GM18861 (cell line): ENCODE measurements around the gene SCML1.
A peak's percentile ranks its signal among the peaks of the same experiment; 100 is the strongest.

Experiments used
- ATAC-seq: cut with Tn5 transposase; IDR thresholded peaks from one replicate; pipeline ENCODE4 v1.9.1; 2021; ENCODE audit not compliant: unreplicated experiment

Gene SCML1, protein sequence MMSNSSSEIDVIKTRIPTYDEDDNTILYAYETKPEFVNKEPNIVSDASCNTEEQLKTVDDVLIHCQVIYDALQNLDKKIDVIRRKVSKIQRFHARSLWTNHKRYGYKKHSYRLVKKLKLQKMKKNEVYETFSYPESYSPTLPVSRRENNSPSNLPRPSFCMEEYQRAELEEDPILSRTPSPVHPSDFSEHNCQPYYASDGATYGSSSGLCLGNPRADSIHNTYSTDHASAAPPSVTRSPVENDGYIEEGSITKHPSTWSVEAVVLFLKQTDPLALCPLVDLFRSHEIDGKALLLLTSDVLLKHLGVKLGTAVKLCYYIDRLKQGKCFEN

DNA sequence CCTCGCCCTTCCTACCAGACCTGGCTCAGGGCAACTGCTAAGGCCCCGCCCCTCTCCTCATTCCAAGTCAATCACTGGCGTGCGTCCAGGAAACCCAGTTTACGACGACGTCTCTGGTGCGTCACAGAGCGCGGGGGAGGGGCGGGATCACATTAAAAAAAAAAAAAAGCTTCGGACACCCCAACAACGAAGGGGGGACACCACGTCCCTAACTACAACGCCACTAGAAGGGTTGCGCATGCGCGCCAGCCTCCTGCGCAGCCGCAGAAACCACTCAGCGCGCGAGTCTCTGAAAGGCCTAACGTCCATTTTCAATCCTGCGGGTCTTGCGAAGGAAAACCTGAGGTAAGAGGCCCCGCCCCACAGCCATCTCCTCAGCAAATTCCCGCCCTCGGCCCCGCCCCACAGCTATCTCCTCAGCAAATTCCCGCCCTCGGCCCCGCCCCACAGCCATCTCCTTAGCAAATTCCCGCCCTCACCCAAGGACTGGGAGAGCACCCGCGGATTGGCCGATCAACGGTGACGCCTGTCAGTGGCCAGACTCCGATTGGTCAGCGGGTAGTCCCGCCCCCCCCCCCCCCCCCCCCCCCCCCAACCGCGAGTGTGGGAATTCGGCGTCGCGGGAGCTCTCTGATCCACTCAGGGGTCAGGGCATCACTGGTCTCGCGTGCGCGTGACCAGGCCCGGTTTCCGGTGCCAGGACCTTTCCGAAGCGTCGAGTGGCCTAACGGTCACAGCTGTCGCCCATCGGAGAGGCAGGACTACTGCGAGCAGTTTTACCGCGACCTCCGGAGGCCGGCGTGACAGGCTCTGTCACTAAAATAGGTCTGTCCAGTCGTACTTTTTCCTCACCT is at the start of gene SCML1:
Gene SCML1 (plus strand): TSS at position 638 of the 854 bp plus-strand sequence. CDS start 6,694 bp downstream, outside the sequence.
- ATAC-seq: peak; percentile 63

DNA sequence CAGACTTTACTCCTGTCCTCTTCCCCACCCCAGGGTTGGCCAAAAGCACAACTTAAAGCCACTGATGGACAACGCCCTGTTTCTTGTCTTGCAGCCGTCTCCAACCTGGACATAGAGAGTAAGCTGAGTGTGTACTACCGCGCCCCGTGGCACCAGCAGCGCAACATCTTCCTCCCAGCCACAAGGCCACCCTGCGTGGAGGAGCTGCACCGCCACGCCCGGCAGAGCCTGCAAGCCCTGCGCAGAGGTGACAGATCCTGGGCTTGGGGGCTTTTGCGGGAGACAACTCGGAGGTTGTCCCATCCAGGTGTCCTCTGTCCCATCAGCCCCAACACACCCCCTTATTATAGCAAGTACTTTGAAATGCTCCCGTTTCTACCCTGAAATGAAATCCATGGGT is 49.6 kb upstream of the SCML1 start:
- ATAC-seq: no peak

DNA sequence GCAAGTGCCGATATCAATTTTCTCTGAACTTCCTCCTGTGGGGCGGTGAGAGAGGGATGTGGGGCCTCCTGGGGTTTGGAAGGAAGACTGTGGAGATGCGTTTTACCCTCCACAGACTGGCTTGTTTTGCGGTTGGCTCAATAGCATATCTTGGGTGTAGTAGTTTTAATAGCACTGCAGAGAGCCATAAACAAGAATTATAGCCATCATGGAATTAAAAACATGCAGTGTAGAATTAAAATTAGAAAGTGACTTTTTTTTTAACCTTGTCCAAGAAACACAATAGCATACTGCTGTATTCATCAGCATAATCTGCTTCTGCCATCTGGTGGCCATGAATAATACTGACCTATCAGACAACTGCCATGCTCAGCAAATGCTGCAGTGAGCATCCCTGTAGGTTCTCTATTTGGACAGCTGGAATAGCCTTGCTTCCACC is 47.3 kb upstream of the SCML1 start:
- peak; percentile 82 for ATAC-seq

DNA sequence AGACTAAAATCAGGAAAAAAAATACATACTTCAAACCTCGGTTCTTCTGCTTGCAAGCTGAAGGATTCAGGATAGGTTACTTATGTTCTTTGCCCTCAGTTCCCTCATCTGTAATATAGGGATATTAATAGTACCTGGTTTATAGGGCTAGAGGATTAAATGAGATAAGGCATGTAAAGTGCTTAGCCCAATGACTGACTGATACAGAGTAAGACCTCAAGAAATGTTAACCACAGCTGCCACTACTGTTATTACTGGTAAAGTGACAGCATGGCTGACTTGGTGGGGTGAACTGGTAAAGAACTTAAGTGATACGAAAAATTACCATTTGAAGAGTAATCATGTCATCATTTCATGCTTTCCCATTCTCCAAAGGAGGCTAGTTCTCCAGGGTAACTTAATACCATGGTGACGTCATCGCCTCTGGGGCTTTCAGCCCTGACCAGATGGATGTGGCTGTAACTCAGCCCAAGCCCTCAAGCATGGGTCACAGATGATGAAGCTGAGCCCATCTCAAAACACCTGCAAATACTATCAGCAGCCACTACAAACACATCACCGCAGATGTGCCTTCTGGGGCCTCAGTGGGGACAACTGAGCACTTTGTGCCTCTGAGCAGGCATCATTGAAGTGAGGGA is 44.5 kb upstream of the SCML1 start:
- ATAC-seq: no peak

DNA sequence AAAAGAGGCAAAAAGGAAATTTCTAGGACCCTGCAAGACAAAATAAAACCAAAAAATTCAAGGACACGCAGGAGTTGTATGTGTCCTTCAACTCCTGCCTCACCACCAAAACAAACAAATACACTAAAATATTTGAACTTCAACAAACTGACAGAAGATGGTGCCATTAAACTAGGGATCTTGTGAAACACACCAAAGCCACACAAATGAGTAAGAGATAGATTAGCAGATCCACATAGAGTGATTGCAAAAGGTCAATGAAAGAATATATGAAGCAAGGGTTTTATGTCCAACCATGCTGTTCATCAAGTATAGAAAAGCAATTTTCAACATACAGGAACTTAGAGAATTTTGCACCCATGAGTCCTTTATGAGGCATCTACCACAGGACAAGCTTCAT is 40.1 kb upstream of the SCML1 start:
- no peak for ATAC-seq

DNA sequence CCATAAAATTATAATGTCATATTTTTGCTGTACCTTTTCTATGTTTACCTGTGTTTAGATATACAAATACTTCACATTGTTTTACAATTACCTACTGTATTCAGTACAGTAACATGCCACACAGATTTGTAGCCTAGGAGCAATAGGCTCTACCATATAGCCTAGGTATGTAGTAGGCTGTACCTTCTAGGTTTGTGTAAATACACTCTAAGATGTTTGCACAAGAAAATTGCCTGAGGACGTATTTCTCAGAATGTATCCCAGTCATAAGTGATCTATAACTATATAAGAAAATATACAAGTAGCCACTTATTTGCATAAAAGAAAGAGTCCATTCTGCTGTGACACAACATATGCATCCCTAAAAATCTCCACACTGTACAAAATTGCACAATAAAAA is 36.3 kb upstream of the SCML1 start:
- no peak for ATAC-seq

DNA sequence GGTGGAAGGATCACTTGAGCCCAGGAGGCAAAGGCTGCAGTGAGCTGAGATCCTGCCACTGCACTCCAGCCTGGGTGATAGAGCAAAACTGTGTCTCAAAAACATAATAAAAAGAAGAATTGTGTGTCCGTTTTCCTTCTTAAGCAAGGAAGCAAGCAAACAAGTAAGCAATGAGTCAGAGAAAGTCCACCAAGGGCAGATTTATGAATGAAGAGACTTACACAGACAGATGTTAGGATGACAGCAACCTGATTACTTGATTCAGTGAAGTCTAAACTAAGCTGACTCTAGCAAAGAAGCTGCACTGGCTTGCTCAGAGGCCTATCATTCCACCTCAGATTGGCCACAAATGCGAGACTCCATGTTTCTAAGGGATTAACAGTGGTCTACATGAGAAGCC is 34.1 kb upstream of the SCML1 start:
- no peak for ATAC-seq

DNA sequence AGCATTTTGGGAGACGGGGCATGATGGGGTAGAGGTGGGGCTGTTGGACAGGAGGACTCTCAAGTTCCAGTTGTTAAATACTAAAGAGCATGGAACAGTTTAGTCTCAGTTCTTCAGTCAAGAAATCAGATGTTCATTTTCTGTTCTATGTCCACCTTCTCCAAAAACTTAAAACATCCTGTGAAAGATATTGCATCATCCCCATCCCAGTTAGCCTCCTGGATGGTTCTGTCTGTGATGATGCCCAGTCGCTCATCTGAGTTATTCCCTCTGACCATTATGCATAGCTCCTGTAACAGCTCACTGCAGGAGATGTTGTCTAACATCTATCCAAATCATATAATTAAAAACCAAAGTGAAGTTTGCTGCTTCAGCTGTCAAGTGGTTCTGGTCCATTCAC is 32.1 kb upstream of the SCML1 start:
- no peak for ATAC-seq

DNA sequence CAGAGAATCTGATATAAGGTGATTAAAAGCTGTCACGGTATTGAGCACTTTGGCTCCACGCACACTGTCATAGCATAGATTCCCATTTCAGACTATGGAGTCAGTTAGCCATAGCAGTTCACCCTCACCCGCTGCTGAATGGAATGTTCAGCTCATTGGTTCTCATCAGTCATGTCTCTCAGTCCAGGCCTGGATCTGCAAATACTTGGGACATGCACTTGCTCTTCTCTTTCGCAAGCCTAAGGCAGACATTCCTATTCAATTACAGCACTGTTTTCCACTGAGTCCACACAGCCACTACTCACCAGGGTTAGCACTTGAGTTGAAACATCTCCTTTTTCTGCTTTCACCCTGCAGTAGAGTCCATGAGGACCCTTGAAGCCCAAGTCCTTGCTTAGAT is 30.6 kb upstream of the SCML1 start:
- ATAC-seq: no peak

DNA sequence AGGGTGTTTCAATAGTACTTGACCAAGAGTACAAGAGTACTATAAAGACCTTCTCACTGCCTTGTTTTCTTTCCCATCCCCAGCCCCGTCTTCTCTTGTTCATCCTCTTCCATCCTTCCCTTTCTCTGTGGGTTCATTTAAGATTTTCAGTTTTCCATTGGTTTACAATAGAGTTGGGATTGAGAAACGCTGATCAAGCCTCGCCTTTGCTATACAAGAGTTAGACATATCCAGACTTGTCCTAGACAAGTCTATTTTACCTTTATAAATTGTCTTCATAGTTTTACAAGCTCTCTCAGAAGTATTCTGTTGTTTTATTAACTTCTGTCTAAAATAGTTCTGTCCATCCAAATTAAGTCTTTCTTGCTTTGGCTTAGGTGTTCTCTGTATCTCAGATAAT is 29.6 kb upstream of the SCML1 start:
- ATAC-seq: no peak

DNA sequence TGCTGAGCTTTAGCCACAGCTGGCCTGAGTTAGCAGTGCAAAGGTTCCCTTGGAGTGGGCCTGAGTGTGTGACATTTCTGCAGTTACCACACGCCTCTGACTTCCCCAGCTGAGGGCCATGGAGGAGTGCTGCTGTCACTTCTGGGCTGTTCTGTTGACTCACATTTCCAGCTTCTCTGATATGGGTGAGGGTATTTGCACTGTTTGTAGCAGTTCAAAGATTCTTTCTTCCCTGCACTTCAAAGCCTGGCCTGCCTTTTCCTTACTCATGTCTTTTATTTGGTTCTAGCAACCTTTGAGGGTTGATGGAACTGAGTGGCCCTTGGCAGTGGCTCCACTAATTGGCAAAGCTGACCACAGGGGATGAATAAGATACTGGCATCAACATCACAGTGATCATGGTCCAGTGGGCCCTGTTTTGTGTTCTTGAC is 26.4 kb upstream of the SCML1 start:
- ATAC-seq: no peak

DNA sequence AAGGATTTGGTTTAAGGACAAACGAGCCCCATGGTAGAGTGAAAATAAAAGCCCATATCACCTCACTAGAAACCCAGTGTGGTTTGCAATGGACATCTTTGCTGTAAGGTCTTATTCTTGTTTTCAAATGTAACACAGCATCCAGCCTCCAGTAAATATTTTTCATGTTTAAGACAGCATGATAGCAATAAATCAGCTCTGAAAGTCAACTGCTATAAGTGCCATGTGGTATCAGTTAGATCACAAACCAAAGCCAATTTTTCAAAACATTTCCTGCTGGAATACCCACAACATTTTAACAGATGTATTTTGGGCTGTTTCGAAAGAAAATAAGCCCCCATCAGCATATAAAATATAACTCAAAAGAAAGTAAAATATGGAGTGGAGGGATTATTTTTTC is 24.0 kb upstream of the SCML1 start:
- ATAC-seq: no peak

DNA sequence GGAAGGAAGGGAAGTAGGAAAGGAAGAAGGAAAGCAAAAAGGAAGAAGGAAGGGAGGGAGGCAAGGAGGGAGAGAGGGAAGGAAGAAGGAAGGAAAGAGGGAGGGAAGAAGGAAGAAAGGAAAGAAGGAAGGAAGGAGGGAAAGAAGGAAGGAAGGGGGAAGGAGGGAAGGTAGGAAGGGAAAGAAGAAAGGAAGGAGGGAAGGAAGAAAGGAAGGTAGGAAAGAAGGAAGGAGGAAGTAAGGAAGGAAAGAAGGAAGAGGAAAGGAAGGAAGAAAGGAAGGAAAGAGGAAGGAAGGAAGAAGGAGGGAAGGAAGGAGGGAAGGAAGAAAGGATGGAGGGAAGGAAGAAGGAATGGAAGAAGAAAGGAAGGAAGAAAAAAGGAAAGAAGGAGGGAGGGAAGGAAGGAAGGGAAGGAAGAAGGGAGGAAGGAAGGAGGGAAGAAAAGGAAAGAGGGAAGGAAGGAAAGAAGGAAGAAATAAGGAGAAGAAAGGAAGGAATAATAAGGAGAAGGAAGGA is 18.6 kb upstream of the SCML1 start:
- no peak for ATAC-seq

DNA sequence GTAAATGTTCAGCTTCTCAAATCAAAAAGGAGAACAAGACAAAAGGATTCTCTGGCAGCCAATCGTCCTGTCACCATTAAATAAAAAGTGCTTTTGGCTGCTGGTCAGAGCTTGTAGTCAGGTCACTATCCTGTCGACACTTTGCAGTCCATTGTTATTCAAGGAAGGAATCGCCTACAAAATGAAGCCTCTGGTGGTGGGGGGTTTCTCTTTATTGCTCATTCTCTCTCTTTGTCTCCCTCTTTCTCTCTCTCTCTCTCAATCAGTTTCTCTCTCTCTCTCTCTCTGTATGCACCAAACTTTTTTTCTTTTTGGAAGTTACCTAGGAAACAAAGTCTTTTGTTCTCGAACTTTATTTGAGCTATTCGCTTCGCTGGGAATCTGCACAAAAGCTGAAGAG is 17.6 kb upstream of the SCML1 start:
- no peak for ATAC-seq

DNA sequence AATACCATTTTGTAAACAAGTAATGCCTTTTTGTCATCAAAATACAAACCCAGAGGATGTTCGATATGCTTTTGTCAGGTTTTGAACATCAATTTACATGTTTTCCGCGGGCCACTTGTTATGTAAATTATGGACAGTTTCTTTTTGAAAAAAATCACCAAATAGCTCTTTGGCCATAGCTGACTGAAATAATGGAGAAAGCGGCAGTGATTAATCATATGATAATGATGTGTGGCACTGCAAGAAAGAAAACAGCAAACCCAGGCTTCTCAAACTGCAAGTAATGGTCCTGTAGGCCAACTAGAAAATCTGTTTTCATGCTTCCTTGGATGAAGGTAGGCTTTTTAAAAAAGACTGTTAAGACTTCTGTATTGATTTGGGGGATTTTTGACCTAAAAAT is 15.6 kb upstream of the SCML1 start:
- ATAC-seq: no peak

DNA sequence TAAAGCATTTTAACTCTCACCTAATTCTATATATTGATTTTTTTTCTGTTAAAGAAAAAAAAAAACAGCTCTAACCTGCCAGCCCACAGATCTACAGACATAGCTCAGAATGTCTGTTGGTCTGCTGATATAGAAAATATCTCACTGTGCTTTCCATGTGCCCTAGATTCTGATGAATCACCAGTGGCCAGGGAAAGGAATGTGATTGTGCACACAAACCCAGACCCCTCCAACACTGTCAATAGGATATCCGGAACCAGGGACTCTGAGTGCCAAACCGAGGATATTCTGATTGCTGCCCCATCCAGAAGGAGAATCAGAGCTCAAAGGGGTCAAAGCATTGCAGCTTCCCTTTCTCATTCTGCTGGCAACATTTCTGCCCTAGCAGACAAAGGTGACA is 12.1 kb upstream of the SCML1 start:
- no peak for ATAC-seq

DNA sequence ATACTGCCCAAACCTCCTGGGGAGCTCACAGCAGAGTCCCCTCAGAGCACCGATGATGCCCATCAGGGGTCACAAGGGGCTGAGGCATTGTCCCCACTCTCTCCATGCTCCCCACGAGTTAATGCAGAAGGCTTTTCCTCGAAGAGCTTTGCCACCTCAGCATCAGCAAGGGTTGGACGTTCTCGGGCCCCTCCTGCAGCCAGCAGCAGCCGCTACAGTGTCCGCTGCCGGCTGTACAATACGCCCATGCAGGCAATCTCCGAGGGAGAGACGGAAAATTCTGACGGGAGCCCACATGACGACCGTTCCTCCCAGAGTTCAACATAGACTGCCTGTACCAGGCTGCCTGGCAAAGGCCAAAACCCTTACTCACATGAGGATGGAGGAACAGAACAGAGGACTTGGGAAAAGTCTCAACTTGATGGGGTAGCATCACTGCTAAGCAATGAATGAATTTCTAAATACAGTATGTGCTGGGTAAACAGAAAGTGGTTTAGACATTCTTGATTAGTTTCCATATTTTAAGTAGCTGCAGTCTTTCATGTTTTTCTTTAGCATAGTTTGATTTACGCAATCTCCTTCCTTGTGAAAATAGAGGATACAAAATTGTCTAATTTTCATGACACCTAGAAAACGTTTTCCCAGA is 5.0 kb upstream of the SCML1 start:
- no peak for ATAC-seq

DNA sequence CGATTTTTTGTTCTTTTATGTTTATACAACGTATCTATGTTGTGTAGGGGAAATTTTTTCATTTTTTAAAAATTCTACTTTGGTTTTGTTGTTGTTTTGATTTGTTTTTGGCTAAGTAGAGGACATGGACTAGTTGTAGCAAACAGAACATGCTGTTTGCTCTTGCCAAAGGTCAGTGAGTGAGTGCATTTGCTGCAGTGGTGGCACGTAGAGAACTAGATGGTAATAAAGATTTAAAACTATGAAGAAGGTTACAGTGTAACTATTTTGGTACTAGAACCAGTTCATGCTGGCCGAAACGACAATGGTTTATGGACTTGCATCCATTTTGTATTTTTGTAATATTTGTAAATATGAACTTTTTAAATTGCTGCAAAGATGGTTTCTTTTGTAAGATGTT is 1.9 kb upstream of the SCML1 start:
- ATAC-seq: no peak

DNA sequence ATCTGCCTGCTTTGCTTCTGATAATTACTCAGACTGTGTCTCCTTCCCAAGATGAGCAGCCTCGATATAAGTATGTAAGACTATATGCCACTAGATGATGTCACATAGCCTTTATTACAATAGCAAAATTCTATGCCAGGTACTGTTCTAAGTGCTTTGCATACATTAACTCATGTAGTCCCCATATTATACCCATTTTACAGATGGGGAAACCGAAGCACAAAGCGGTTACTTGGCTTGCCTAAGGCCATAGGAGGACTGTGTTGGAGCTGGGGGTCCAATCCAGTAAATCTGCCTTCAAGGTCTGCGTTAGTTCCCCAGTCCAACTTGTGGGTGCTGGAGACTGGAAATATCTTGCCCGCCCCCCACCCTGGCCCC is 826 bp upstream of the SCML1 start:
- no peak for ATAC-seq

DNA sequence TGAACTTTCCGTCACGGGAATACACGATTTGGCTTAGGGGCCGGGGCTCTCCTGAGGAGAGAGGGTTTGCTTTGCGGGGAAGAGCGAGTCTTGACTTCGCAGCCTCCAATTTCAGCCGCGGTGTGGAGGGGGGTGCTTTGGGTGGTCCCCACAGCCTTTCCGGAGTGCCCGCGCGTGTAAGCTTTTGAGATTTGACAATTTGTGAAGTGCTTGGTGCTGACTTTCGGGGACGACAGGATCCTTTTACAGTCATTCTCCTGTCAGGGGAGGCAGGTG is 355 bp downstream of the SCML1 start:
- no peak for ATAC-seq

DNA sequence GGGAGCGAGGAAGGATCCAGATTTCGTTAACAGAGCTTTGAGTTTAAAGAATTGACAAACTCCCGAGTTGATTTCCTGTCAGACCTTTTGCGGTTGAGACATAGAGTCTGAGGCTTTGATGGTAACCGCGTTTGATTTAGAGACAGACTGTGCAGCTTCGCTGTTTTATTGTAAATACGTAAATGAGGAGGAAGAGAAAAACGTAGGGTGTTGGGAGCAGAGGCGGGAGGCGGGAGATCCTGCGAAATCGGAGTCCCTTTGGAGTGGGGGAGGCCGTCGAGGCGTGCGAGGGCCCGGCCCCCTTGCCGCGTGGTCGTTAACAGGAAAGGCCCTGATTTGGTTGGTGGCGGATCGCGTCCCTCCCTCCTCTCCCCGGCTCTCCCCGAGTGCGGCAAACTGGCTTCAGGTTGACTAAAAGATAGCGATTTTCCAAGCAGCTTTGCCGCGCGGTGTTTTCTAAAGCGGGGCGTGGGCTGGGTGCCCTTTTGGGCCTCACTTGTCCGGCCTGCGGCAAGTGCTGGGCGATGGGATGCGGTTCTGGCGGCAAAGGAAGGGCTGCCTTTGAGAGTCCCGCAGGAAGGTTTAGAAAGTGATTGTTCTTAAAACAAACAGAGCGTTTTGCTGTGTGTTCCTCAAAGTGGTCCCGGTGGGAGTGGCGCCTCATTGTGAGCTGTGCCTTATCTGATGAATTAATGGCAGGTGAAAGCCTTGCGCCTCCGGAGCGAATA is 857 bp downstream of the SCML1 start:
- no peak for ATAC-seq
